Measurements from ENCODE around the gene CRTC1.

CRTC1 gene

DNA sequence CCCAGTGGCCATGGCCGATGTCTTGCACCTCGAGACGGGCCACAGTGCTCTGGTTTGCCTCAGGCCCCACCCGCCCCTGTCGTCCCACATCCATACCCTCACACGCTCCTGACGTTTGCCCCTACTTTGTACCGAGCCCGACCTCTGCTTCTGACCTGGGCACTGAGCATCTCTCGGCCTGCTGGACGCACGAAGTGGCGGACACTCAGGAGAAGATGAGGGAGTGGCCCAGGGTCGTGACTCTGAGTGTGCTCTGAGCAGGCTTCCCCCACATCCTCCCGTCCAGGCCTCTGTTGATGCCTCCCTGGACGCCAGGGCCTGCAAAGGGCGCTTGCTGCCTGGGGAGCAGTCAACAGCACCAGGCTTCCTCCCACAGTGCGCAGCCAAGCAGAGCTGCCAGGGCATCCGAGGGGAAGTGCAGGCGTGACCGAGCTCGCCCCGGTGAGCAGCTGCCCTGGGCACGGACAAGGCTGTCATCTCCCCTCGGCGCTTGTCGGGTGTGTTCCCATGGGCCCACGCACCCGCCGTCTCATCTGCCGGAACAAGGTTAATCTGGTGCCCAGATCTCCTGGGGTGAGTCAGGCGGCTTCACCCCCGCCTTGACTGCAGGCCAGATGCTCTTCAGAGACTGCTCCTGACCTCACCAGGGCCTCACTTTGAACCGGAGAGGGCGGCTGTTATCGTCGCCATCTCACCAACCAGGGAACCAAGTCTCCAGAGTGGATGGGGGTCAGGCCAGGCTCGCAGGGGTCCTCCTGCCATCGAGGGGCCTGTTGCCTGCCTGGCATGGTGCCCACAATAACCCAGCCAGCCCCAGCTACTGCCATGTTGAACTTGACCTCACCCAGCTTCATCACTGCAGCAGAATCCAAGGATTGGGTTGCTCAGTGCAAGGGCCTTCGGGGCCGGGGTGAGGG is 80.5 kb downstream of the CRTC1 start:
- peak overlapping the region; percentile 95 for H3K27ac ChIP-seq
- peak; percentile 95 for DNase-seq (ENCODE audit: low spot score)
- no peak for TF ChIP-seq CTCF (conservative IDR thresholded peaks at IDR 0.05; ENCODE audit: low read depth)
- POLR2A ChIA-PET (ENCODE audit: low non-redundant PET), result interaction anchor here (0.6 kb wide), 1 partner anchor 207 kb away, joined by 7 read pairs; no protein-coding TSS in a partner anchor
- CTCF ChIA-PET, result interaction anchor here (0.9 kb wide), 1 partner anchor 10 kb away, joined by 4 read pairs; no protein-coding TSS in a partner anchor

GRCh38 chr19:18764591-18765051 is 81.1 kb downstream of the CRTC1 start:
- CTCF ChIA-PET, result interaction anchor here (0.9 kb wide), 1 partner anchor 9 kb away, joined by 4 read pairs; no protein-coding TSS in a partner anchor
- POLR2A ChIA-PET (ENCODE audit: low non-redundant PET), result no interaction called here
- H3K27ac ChIP-seq, result peak overlapping the region; percentile 95
- no peak for DNase-seq (ENCODE audit: low spot score)
- no peak for TF ChIP-seq CTCF (conservative IDR thresholded peaks at IDR 0.05; ENCODE audit: low read depth)

DNA sequence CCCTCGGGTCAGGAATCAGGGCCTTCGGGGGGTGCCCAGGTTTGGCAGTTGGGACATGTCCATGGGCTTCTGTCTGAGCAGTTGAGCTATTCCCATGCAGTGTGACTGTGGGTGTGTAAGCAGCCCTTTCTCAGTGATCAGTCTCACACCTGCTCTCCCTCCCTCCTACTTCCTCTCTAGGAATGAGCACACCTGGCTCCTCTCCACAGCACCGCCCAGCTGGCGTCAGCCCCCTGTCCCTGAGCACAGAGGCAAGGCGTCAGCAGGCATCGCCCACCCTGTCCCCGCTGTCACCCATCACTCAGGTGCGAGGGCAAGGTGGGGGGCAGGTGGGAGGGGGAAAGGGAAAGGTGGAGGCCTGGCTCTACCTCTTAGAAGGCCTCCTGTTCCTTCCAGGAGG is 81.7 kb downstream of the CRTC1 start:
- ChIA-PET CTCF (interaction anchor here (0.9 kb wide), 1 partner anchor 9 kb away, joined by 4 read pairs; no protein-coding TSS in a partner anchor), POLR2A (ENCODE audit: low non-redundant PET) (no interaction called here)
- no peak for DNase-seq (ENCODE audit: low spot score)
- peak overlapping the region; percentile 95 for H3K27ac ChIP-seq
- no peak for TF ChIP-seq CTCF (conservative IDR thresholded peaks at IDR 0.05; ENCODE audit: low read depth)

DNA sequence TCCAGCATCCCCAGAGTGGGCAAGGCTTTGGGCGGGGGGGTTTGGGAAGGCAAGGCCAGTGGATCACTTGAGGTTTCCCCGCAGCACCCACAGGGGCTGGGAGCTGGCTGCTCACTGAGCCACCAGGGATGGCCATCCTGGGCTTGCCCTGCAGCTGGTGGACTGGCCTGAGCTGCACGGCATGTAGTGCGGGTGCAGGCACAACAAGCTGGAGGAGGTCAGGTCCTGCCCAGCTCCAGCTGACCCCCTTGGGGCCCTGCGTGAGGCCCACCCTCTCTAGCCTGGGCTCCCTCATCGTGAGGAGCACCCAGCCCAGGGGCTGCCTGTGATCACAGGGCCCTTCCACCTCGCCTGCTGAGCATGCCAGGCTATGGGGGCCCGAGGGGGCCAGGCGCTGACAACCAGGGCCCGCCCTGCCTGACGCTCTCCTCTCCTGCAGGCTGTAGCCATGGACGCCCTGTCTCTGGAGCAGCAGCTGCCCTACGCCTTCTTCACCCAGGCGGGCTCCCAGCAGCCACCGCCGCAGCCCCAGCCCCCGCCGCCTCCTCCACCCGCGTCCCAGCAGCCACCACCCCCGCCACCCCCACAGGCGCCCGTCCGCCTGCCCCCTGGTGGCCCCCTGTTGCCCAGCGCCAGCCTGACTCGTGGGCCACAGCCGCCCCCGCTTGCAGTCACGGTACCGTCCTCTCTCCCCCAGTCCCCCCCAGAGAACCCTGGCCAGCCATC is 84.7 kb downstream of the CRTC1 start:
- TF ChIP-seq CTCF (conservative IDR thresholded peaks at IDR 0.05; ENCODE audit: low read depth), result no peak
- POLR2A ChIA-PET (ENCODE audit: low non-redundant PET), result no interaction called here
- DNase-seq (ENCODE audit: low spot score), result no peak

GRCh38 chr19:18768997-18769891 is 85.8 kb downstream of the CRTC1 start:
- no peak for DNase-seq (ENCODE audit: low spot score)
- H3K27ac ChIP-seq, result peak overlapping the region; percentile 58
- POLR2A ChIA-PET (ENCODE audit: low non-redundant PET), result no interaction called here
- CTCF ChIA-PET, result interaction anchor here (0.6 to 0.7 kb wide), 2 partner anchors 22 to 91 kb away, joined by 3 read pairs; no protein-coding TSS in a partner anchor
- no peak for TF ChIP-seq CTCF (conservative IDR thresholded peaks at IDR 0.05; ENCODE audit: low read depth)

More for the DNA sequence above, 84.7 kb downstream of the CRTC1 start:
- CTCF ChIA-PET, result interaction anchor here (0.6 kb wide), 2 partner anchors 90 to 151 kb away, joined by 3 read pairs; partner anchors contain the start of genes COPE and DDX49
- H3K27ac ChIP-seq, result peak overlapping the region; percentile 5; the same call in 1 of the 2 replicates
